ENCODE data around the gene CMKLR1.

The CMKLR1 gene, protein sequence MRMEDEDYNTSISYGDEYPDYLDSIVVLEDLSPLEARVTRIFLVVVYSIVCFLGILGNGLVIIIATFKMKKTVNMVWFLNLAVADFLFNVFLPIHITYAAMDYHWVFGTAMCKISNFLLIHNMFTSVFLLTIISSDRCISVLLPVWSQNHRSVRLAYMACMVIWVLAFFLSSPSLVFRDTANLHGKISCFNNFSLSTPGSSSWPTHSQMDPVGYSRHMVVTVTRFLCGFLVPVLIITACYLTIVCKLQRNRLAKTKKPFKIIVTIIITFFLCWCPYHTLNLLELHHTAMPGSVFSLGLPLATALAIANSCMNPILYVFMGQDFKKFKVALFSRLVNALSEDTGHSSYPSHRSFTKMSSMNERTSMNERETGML

GRCh38 chr12:108338915-108339657 is at the start of gene CMKLR1:
Gene CMKLR1 (minus strand): TSS chr12:108339311. CDS start chr12:108293591, 45,720 bp downstream.
- Histone ChIP-seq H3K4me3 (ENCODE audit: low read depth, low read length) (peak within 1 kb of the TSS; percentile 49), H3K4me1 (ENCODE audit: control insufficient read depth, insufficient read depth, low read length) (peaks cover 26% of the 10 kb centered on the region), H3K27me3 (ENCODE audit: control insufficient read depth, insufficient read depth, low read length) (no peaks in the 10 kb centered on the region), H3K27ac (ENCODE audit: low read depth, low read length) (no peak within 1 kb of the TSS), H3K36me3 (ENCODE audit: control insufficient read depth, insufficient read depth, low read length) (peaks cover 3% of the 10 kb centered on the region; the same call in 1 of the 2 replicates), H3K9me3 (ENCODE audit: control insufficient read depth, insufficient read depth, low read depth, low read length) (peaks cover 3% of the 10 kb centered on the region; the same call in 1 of the 2 replicates), H3K9ac (ENCODE audit: low read length) (no peak within 1 kb of the TSS)

GRCh38 chr12:108387771-108388170 is 48.7 kb upstream of the CMKLR1 start:
- H3K9me3 ChIP-seq (ENCODE audit: control insufficient read depth, insufficient read depth, low read depth, low read length), result peaks cover 9% of the 10 kb centered on the region
- no peak overlapping the region for H3K4me3 ChIP-seq (ENCODE audit: low read depth, low read length)
- H3K27me3 ChIP-seq (ENCODE audit: control insufficient read depth, insufficient read depth, low read length), result no peaks in the 10 kb centered on the region
- no peak overlapping the region for H3K9ac ChIP-seq (ENCODE audit: low read length)
- peaks cover 7% of the 10 kb centered on the region; the same call in 1 of the 2 replicates for H3K4me1 ChIP-seq (ENCODE audit: control insufficient read depth, insufficient read depth, low read length)
- H3K36me3 ChIP-seq (ENCODE audit: control insufficient read depth, insufficient read depth, low read length), result no peaks in the 10 kb centered on the region
- H3K27ac ChIP-seq (ENCODE audit: low read depth, low read length), result no peak overlapping the region

DNA sequence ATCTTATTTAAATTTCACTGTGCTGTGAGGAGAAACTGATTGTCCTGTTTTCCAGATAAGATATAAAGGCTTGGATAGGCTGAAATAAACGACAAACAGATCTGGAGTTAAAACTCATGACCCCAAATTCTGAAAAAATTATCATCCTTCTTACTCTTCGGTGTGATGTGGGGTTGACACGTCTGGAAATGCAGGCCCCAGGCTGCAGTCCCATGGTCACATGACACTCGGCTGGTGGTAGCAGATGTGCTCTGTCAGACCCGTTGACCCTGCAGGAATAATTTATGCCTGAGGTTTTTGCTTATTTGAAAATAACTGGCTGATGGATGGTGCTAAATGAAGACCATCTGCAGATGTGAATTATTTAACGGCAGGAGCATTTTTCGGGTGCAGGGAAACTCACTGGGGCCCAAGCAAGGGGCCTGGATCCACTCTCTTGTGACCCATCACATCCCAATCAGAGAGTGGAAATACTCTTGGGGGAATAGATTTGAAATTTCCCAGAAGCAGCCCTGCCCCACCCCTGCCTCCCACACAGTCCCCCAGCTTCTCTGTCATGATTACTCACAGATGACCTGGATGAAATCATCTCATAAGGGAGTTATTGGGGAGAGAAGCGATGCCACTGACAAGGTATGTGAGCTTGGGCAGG is 47.7 kb upstream of the CMKLR1 start:
- no peaks in the 10 kb centered on the region for H3K27me3 ChIP-seq (ENCODE audit: control insufficient read depth, insufficient read depth, low read length)
- no peak overlapping the region for H3K9ac ChIP-seq (ENCODE audit: low read length)
- no peak overlapping the region for H3K4me3 ChIP-seq (ENCODE audit: low read depth, low read length)
- no peaks in the 10 kb centered on the region for H3K36me3 ChIP-seq (ENCODE audit: control insufficient read depth, insufficient read depth, low read length)
- no peak overlapping the region for H3K27ac ChIP-seq (ENCODE audit: low read depth, low read length)
- peaks cover 9% of the 10 kb centered on the region for H3K9me3 ChIP-seq (ENCODE audit: control insufficient read depth, insufficient read depth, low read depth, low read length)
- H3K4me1 ChIP-seq (ENCODE audit: control insufficient read depth, insufficient read depth, low read length), result peaks cover 7% of the 10 kb centered on the region; the same call in 1 of the 2 replicates

DNA sequence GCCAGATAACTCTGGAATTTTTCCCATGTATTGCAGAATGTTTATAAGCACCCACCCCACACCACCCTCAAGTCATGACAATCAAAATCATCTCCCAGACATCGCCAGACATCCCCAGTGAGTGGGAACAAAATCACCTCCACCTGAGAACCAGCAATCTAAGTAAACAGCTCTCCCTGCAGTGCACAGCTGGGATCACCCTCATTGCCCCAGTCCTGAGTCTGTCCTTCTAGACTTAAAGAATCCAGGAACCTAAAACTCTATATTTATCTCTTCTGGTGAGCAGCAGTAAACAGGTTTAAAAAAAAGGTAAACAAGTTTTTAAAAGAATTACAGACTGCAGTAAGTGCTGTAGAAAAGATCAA is 43.3 kb upstream of the CMKLR1 start:
- no peaks in the 10 kb centered on the region for H3K36me3 ChIP-seq (ENCODE audit: control insufficient read depth, insufficient read depth, low read length)

GRCh38 chr12:108381787-108382436 is 42.8 kb upstream of the CMKLR1 start:
- no peaks in the 10 kb centered on the region for H3K36me3 ChIP-seq (ENCODE audit: control insufficient read depth, insufficient read depth, low read length)
- H3K27ac ChIP-seq (ENCODE audit: low read depth, low read length), result no peak overlapping the region
- H3K4me1 ChIP-seq (ENCODE audit: control insufficient read depth, insufficient read depth, low read length), result no peaks in the 10 kb centered on the region
- no peak overlapping the region for H3K9ac ChIP-seq (ENCODE audit: low read length)
- no peaks in the 10 kb centered on the region for H3K27me3 ChIP-seq (ENCODE audit: control insufficient read depth, insufficient read depth, low read length)
- H3K4me3 ChIP-seq (ENCODE audit: low read depth, low read length), result no peak overlapping the region
- peaks cover 18% of the 10 kb centered on the region for H3K9me3 ChIP-seq (ENCODE audit: control insufficient read depth, insufficient read depth, low read depth, low read length)

More for the DNA sequence above, 43.3 kb upstream of the CMKLR1 start:
- no peaks in the 10 kb centered on the region for H3K4me1 ChIP-seq (ENCODE audit: control insufficient read depth, insufficient read depth, low read length)
- H3K9ac ChIP-seq (ENCODE audit: low read length), result no peak overlapping the region
- H3K9me3 ChIP-seq (ENCODE audit: control insufficient read depth, insufficient read depth, low read depth, low read length), result peaks cover 13% of the 10 kb centered on the region
- H3K27me3 ChIP-seq (ENCODE audit: control insufficient read depth, insufficient read depth, low read length), result no peaks in the 10 kb centered on the region
- no peak overlapping the region for H3K4me3 ChIP-seq (ENCODE audit: low read depth, low read length)
- no peak overlapping the region for H3K27ac ChIP-seq (ENCODE audit: low read depth, low read length)

GRCh38 chr12:108380382-108380781 is 41.3 kb upstream of the CMKLR1 start:
- peaks cover 31% of the 10 kb centered on the region for H3K9me3 ChIP-seq (ENCODE audit: control insufficient read depth, insufficient read depth, low read depth, low read length)
- no peaks in the 10 kb centered on the region for H3K4me1 ChIP-seq (ENCODE audit: control insufficient read depth, insufficient read depth, low read length)
- H3K36me3 ChIP-seq (ENCODE audit: control insufficient read depth, insufficient read depth, low read length), result no peaks in the 10 kb centered on the region
- no peak overlapping the region for H3K27ac ChIP-seq (ENCODE audit: low read depth, low read length)
- no peaks in the 10 kb centered on the region for H3K27me3 ChIP-seq (ENCODE audit: control insufficient read depth, insufficient read depth, low read length)
- H3K4me3 ChIP-seq (ENCODE audit: low read depth, low read length), result no peak overlapping the region
- no peak overlapping the region for H3K9ac ChIP-seq (ENCODE audit: low read length)

- H3K9ac ChIP-seq (ENCODE audit: low read length), result no peak overlapping the region
- H3K4me1 ChIP-seq (ENCODE audit: control insufficient read depth, insufficient read depth, low read length), result no peaks in the 10 kb centered on the region
- peaks cover 29% of the 10 kb centered on the region for H3K9me3 ChIP-seq (ENCODE audit: control insufficient read depth, insufficient read depth, low read depth, low read length)
- H3K27ac ChIP-seq (ENCODE audit: low read depth, low read length), result no peak overlapping the region
- H3K4me3 ChIP-seq (ENCODE audit: low read depth, low read length), result no peak overlapping the region
- H3K36me3 ChIP-seq (ENCODE audit: control insufficient read depth, insufficient read depth, low read length), result no peaks in the 10 kb centered on the region
- no peaks in the 10 kb centered on the region for H3K27me3 ChIP-seq (ENCODE audit: control insufficient read depth, insufficient read depth, low read length)
These were observed 40.7 kb upstream of the CMKLR1 start for GRCh38 chr12:108379823-108380222.

GRCh38 chr12:108378926-108379325 is 39.8 kb upstream of the CMKLR1 start:
- no peak overlapping the region for H3K9ac ChIP-seq (ENCODE audit: low read length)
- H3K9me3 ChIP-seq (ENCODE audit: control insufficient read depth, insufficient read depth, low read depth, low read length), result peaks cover 37% of the 10 kb centered on the region
- no peak overlapping the region for H3K27ac ChIP-seq (ENCODE audit: low read depth, low read length)
- H3K4me3 ChIP-seq (ENCODE audit: low read depth, low read length), result no peak overlapping the region
- H3K4me1 ChIP-seq (ENCODE audit: control insufficient read depth, insufficient read depth, low read length), result no peaks in the 10 kb centered on the region
- no peaks in the 10 kb centered on the region for H3K27me3 ChIP-seq (ENCODE audit: control insufficient read depth, insufficient read depth, low read length)
- no peaks in the 10 kb centered on the region for H3K36me3 ChIP-seq (ENCODE audit: control insufficient read depth, insufficient read depth, low read length)

DNA sequence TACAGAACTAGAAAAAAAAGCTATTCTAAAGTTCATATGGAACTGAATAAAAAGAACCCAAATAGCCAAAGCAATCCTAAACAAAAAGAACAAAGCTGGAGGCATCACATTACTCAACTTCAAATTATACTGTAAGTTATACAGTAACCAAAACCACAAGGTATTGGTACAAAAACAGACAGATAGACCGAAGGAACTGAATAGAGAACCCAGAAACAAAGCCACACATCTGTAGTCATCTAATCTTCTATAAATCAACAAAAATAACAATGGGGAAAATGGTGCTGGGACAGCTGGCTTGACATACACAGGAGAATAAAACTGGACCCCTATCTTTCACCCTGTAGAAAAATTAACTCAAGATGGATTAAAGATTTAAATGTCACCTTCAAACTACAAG is 38.1 kb upstream of the CMKLR1 start:
- Histone ChIP-seq H3K27ac (ENCODE audit: low read depth, low read length) (no peak overlapping the region), H3K27me3 (ENCODE audit: control insufficient read depth, insufficient read depth, low read length) (no peaks in the 10 kb centered on the region), H3K4me1 (ENCODE audit: control insufficient read depth, insufficient read depth, low read length) (no peaks in the 10 kb centered on the region), H3K36me3 (ENCODE audit: control insufficient read depth, insufficient read depth, low read length) (no peaks in the 10 kb centered on the region), H3K4me3 (ENCODE audit: low read depth, low read length) (no peak overlapping the region), H3K9ac (ENCODE audit: low read length) (no peak overlapping the region), H3K9me3 (ENCODE audit: control insufficient read depth, insufficient read depth, low read depth, low read length) (peaks cover 48% of the 10 kb centered on the region)

DNA sequence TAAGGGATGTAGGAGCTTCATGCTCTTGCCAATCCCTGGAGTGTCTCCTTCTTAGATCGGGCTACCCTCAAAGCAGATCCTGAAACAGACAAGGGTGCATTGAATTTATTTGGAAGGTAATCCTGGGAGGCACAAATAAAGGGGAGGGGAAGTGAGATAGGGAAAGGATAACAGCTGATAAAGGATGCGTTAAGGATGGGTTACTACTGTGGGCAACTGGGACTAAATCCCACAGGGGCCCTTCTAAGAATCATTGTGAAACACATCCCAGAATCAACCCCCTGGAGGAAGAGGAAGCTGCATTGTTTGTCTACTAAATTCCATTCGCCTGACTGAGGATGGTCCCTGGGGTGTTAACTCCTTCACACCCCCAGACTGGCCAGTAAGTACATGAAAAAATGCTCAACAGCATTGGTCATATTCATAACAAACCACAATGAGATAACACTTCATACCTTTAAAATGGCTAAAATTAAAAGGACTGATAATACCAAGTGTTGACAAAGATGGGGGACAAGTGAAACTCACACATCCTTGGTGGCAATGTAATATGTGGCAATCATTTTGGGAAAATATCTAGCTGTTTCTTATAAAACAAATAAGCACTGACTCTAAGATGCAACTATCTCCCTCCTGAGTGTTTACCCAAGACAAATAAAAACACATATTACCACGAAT is 37.0 kb upstream of the CMKLR1 start:
- Histone ChIP-seq H3K9me3 (ENCODE audit: control insufficient read depth, insufficient read depth, low read depth, low read length) (peaks cover 48% of the 10 kb centered on the region), H3K4me1 (ENCODE audit: control insufficient read depth, insufficient read depth, low read length) (no peaks in the 10 kb centered on the region), H3K27ac (ENCODE audit: low read depth, low read length) (no peak overlapping the region), H3K9ac (ENCODE audit: low read length) (no peak overlapping the region), H3K36me3 (ENCODE audit: control insufficient read depth, insufficient read depth, low read length) (no peaks in the 10 kb centered on the region), H3K27me3 (ENCODE audit: control insufficient read depth, insufficient read depth, low read length) (no peaks in the 10 kb centered on the region), H3K4me3 (ENCODE audit: low read depth, low read length) (no peak overlapping the region)

Data from HUES6 (cell line).